HFFc6 (cell line): ENCODE measurements around the gene HECW1. TPM values are rescaled to one million over a fixed set of nuclear protein-coding genes. Genes with fewer than 3 reads are reported as not detected.
A peak's percentile ranks its signal among the peaks of the same experiment; 100 is the strongest.

Source experiments
- DNase-seq: peaks from one replicate; pipeline ENCODE4 v3.0.0-alpha.2; 2018
- H3K27ac Mint-ChIP-seq: 2 replicates; pipeline ENCODE4 v1.8.0; 2020; ENCODE audit warnings: mild to moderate bottlenecking, mixed read lengths
- H3K27me3 Mint-ChIP-seq: 2 replicates; pipeline ENCODE4 v1.8.0; 2021; ENCODE audit warnings: mild to moderate bottlenecking, moderate library complexity, mixed read lengths; ENCODE audit not compliant: insufficient read depth
- H3K36me3 Mint-ChIP-seq: 2 replicates; pipeline ENCODE4 v1.8.0; 2021; ENCODE audit warnings: low read depth, mixed read lengths
- H3K4me1 Mint-ChIP-seq: 2 replicates; pipeline ENCODE4 v1.8.0; 2020; ENCODE audit warnings: low read depth, mixed read lengths
- H3K4me3 Mint-ChIP-seq: 2 replicates; pipeline ENCODE4 v1.8.0; 2020; ENCODE audit warnings: mild to moderate bottlenecking, moderate library complexity, mixed read lengths
- H3K9me3 Mint-ChIP-seq: 2 replicates; pipeline ENCODE4 v1.8.0; 2020; ENCODE audit warnings: mild to moderate bottlenecking, mixed read lengths
- total RNA-seq, 6 experiments: library from RNA; stranded (reverse); fragmentation: NEBNext Ultra II Directional; extraction: Animal tissue kit (Norgen Biotek cat#: 25700); gene quantifications; 2 replicates in 1 of 6; 3 replicates in 5 of 6; pipeline ENCODE4 v1.2.3, GENCODE V29; 2021
- TF ChIP-seq, protein P1 (sequence below): fragments of 200-600 bp; sonication (generic); IDR thresholded peaks from 2 replicates; pipeline ENCODE4 v1.5.0; 2021; ENCODE audit warnings: antibody characterized with exemption, mild to moderate bottlenecking

Gene HECW1
- total RNA-seq, 6 experiments from 2014 or later: 3.4 to 6.5 (median 5.3) TPM

DNA sequence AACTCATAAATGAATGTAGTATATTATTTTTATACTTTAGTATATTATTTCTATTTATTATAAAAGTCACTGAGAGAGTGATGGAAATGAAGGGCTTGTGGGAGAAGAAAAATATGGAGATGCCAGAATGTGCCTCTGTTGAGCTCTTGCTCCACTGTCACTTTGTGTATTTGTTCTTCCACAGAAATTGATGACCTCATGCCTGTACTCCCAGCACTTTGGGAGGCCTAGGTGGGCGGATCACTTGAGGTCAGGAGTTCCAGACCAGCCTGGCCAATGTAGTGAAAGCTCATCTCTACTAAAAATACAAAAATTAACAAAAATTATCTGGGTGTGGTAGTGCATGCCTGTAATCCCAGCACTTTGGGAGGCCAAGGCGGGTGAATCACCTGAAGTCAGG lies 394.0 kb downstream of the HECW1 start:
- Mint-ChIP-seq H3K4me3 (no peak overlapping the region), H3K27ac (no peak overlapping the region), H3K36me3 (no peaks in the 10 kb centered on the region), H3K4me1 (peaks cover 6% of the 10 kb centered on the region; the same call in 1 of the 2 replicates), H3K27me3 (no peaks in the 10 kb centered on the region; the same call in 1 of the 2 replicates), H3K9me3 (no peaks in the 10 kb centered on the region)
- DNase-seq: no peak
- TF ChIP-seq, protein P1, sequence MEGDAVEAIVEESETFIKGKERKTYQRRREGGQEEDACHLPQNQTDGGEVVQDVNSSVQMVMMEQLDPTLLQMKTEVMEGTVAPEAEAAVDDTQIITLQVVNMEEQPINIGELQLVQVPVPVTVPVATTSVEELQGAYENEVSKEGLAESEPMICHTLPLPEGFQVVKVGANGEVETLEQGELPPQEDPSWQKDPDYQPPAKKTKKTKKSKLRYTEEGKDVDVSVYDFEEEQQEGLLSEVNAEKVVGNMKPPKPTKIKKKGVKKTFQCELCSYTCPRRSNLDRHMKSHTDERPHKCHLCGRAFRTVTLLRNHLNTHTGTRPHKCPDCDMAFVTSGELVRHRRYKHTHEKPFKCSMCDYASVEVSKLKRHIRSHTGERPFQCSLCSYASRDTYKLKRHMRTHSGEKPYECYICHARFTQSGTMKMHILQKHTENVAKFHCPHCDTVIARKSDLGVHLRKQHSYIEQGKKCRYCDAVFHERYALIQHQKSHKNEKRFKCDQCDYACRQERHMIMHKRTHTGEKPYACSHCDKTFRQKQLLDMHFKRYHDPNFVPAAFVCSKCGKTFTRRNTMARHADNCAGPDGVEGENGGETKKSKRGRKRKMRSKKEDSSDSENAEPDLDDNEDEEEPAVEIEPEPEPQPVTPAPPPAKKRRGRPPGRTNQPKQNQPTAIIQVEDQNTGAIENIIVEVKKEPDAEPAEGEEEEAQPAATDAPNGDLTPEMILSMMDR: no peak

DNA sequence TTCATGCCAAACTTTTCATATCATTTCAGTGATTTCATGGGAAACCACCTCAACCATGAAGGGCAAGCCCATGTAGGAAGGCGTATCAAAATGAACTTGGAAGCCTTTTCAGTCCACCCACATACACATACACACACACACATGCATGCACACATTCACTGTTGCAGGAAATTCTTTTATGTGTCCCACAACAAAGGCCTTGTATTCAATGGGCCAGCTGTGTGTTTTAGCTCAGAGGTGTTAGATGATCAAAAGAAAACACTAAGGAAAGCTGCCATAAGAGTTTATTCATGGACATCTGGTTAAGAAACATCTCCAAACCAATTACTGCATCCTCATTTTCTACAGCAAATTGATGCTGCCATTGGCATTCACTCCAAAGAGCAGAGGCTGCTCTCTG lies 396.0 kb downstream of the HECW1 start:
- H3K4me1 Mint-ChIP-seq: no peaks in the 10 kb centered on the region
- H3K4me3 Mint-ChIP-seq: no peak overlapping the region
- DNase-seq: no peak
- H3K27ac Mint-ChIP-seq: no peak overlapping the region
- peaks cover 3% of the 10 kb centered on the region for H3K27me3 Mint-ChIP-seq
- no peaks in the 10 kb centered on the region for H3K9me3 Mint-ChIP-seq
- TF ChIP-seq, protein P1: no peak
- H3K36me3 Mint-ChIP-seq: no peaks in the 10 kb centered on the region

DNA sequence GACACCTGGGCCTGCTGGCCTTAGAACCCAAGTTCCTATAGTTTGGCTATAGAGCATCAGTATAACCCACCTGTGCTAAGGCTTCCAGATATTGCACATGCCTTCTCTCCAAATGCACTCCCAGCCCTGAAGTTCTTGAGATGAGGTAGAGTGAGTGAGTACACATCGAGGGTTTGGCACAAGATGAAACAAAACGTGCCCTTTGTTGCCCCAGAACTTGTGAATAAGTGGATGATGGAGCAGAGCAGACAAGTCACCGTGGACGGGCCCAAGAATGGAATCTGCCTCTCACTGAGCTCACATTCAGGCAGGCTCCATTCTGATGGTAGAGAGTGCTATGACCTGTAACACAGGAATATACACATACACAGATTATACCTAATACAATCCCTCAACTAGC lies 397.5 kb downstream of the HECW1 start:
- TF ChIP-seq, protein P1: no peak
- DNase-seq: no peak
- Mint-ChIP-seq H3K4me1 (no peaks in the 10 kb centered on the region), H3K27me3 (peaks cover 3% of the 10 kb centered on the region), H3K27ac (no peak overlapping the region), H3K9me3 (no peaks in the 10 kb centered on the region), H3K4me3 (no peak overlapping the region), H3K36me3 (no peaks in the 10 kb centered on the region)

DNA sequence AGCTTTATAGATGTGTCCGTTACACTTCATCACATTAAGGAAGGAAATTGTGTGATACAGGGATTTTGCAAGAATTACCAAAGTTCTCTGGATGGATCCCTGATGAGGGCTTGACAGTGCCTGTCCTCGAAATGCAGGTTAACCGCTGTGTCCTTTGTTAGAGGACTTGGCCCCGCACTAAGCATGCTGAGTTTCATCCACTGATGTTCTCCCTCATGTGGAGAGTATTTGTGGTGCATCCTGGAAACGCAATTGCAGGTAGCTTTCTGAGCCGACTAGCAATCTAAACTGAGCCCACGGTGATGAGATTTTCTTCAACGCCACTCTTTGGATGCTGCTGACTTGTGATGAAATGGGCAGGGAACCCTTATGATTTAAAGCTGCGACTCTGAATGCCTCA lies 398.6 kb downstream of the HECW1 start:
- Mint-ChIP-seq H3K9me3 (no peaks in the 10 kb centered on the region), H3K4me3 (no peak overlapping the region), H3K27me3 (peaks cover 9% of the 10 kb centered on the region), H3K36me3 (no peaks in the 10 kb centered on the region), H3K4me1 (no peaks in the 10 kb centered on the region), H3K27ac (no peak overlapping the region)
- TF ChIP-seq, protein P1: 0 out of 2 replicates have a peak, but pooled peaks have one; percentile 19
- no peak for DNase-seq

DNA sequence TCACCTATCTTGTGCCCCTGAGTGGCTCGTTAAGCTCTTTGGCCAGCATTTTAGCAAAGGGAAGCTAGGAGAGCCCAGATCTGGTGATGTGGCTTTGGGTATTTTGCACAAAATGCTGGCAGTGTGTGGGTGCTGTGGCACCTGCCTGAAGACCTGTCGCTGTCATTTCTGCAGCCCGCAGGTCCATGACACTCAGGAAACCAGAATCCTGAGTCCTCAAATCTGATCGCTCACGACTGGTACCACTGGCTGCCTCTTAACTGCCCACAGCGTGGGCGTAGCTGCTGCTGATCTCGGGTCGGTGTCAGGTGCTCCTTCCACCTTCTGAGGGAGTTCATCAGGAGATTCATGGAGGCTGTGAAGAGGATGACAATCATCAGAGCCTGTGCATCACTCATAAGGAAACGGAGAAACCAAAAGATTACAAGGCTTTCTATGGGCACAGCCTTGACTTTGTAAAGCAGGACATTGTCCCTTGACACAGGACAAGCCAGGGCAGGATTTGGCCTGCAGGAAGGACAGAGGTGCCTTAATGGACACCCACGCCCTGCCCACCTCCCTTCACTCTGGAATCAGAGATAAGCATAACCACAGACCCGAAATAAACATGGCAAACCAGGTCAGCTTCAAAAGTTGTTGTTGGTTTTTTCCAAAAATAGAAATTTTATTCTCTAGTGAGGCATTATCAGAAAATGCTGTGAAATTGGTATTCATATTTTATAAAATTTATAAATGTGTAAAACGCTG lies 399.5 kb downstream of the HECW1 start:
- Mint-ChIP-seq H3K9me3 (no peaks in the 10 kb centered on the region), H3K4me3 (no peak overlapping the region), H3K36me3 (no peaks in the 10 kb centered on the region), H3K27ac (no peak overlapping the region), H3K4me1 (peaks cover 3% of the 10 kb centered on the region; the same call in 1 of the 2 replicates), H3K27me3 (peaks cover 9% of the 10 kb centered on the region)
- DNase-seq: no peak
- TF ChIP-seq, protein P1: no peak
